Measurements from ENCODE around the gene ARL5C.

The ARL5C gene

DNA sequence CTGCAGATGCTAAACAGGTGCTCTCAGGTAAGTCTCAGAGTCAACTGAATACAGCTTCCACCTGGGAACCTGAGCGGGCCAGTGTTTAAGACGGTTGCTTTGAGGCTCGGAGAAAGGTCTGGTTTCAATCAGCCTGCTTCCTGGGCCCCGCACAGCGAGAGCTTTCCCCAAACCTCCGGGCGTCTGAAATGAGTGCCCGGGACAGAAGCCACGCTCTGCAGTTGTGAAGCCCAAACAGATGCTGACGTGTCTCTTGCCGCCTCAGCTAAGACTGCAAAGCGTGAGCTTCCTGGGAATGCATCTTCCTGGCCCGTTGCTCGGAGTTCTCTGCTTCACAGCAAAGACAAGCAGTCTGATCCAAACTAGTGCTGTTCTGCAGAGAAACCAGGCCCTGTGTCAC lies 51.2 kb downstream of the ARL5C start:
- Histone ChIP-seq H3K79me2 (ENCODE audit: control insufficient read depth, insufficient read depth, low read length, poor library complexity) (no peaks in the 10 kb centered on the region), H2BK12ac (ENCODE audit: low read length) (no peak overlapping the region), H3K27ac (ENCODE audit: low read depth, low read length) (no peak overlapping the region), H3K23ac (ENCODE audit: low read length) (no peak overlapping the region), H3K4me2 (ENCODE audit: low read length) (no peak overlapping the region), H3K18ac (ENCODE audit: low read length) (no peak overlapping the region), H2BK120ac (ENCODE audit: insufficient read depth, low read length, poor library complexity) (no peak overlapping the region), H3K79me1 (ENCODE audit: low read length) (peaks cover 2% of the 10 kb centered on the region), H3K14ac (ENCODE audit: low read length) (no peak overlapping the region), H3K36me3 (ENCODE audit: control insufficient read depth in 1 of 2, insufficient read depth in 2 of 2, low read length in 2 of 2) (no peaks in the 10 kb centered on the region), H4K12ac (ENCODE audit: low read depth, low read length) (no peak overlapping the region), H2BK5ac (ENCODE audit: low read depth, low read length, poor library complexity) (no peak overlapping the region), H3K4me3 (ENCODE audit: low read depth, low read length) (no peak overlapping the region), H2AFZ (ENCODE audit: insufficient read depth, low read length, poor library complexity) (no peak overlapping the region), H3K9me3 (ENCODE audit: insufficient read depth, low read depth, low read length) (no peaks in the 10 kb centered on the region), H2AK5ac (ENCODE audit: low read length) (no peak overlapping the region), H3K27me3 (ENCODE audit: insufficient read depth, low read length) (no peaks in the 10 kb centered on the region), H3K4ac (ENCODE audit: low read depth, low read length) (no peak overlapping the region), H4K91ac (ENCODE audit: low read depth, low read length) (no peak overlapping the region), H3K9ac (ENCODE audit: low read length) (no peak overlapping the region), H3K4me1 (ENCODE audit: control insufficient read depth in 1 of 2, insufficient read depth in 2 of 2, low read length in 2 of 2) (peaks cover 7 to 8% of the 10 kb centered on the region in 2 experiments), H4K8ac (ENCODE audit: low read depth, low read length) (no peak overlapping the region)
- no CpG with 5 or more reads among the region's 14 CpGs for WGBS (ENCODE audit: extremely low coverage, insufficient coverage, insufficient read length)
- DNase-seq = no peak

DNA sequence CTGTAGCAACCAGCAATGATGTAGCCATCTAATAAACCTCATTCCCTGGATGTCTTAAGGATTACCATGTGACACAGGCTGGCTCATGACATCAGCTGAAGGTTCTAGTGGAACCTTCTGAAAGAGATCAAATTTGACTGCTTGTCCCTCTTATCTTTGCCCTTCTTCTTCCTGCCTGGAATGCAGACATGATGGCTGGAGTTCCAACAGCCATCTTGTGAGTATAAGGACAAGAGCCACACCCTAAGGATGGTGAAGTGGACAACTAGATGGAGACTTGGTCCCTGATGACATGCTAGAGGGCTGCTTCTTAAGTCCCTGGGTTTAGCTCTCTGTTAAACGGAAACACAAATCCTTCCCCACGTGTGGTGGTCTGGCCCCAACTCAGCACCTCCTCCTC lies 52.1 kb downstream of the ARL5C start:
- no CpG with 5 or more reads among the region's 2 CpGs for WGBS (ENCODE audit: extremely low coverage, insufficient coverage, insufficient read length)
- Histone ChIP-seq H2BK12ac (ENCODE audit: low read length) (no peak overlapping the region), H2BK5ac (ENCODE audit: low read depth, low read length, poor library complexity) (no peak overlapping the region), H2BK120ac (ENCODE audit: insufficient read depth, low read length, poor library complexity) (no peak overlapping the region), H3K36me3 (ENCODE audit: control insufficient read depth in 1 of 2, insufficient read depth in 2 of 2, low read length in 2 of 2) (no peaks in the 10 kb centered on the region), H3K18ac (ENCODE audit: low read length) (no peak overlapping the region), H3K27me3 (ENCODE audit: insufficient read depth, low read length) (no peaks in the 10 kb centered on the region), H3K9ac (ENCODE audit: low read length) (no peak overlapping the region), H2AFZ (ENCODE audit: insufficient read depth, low read length, poor library complexity) (no peak overlapping the region), H3K4me2 (ENCODE audit: low read length) (no peak overlapping the region), H3K4me1 (ENCODE audit: control insufficient read depth in 1 of 2, insufficient read depth in 2 of 2, low read length in 2 of 2) (peaks cover 7 to 8% of the 10 kb centered on the region in 2 experiments), H3K79me2 (ENCODE audit: control insufficient read depth, insufficient read depth, low read length, poor library complexity) (no peaks in the 10 kb centered on the region), H3K4me3 (ENCODE audit: low read depth, low read length) (no peak overlapping the region), H3K14ac (ENCODE audit: low read length) (no peak overlapping the region), H3K79me1 (ENCODE audit: low read length) (peaks cover 2% of the 10 kb centered on the region), H3K27ac (ENCODE audit: low read depth, low read length) (no peak overlapping the region), H2AK5ac (ENCODE audit: low read length) (no peak overlapping the region), H3K23ac (ENCODE audit: low read length) (no peak overlapping the region), H4K91ac (ENCODE audit: low read depth, low read length) (no peak overlapping the region), H4K8ac (ENCODE audit: low read depth, low read length) (no peak overlapping the region), H3K9me3 (ENCODE audit: insufficient read depth, low read depth, low read length) (no peaks in the 10 kb centered on the region), H4K12ac (ENCODE audit: low read depth, low read length) (no peak overlapping the region), H3K4ac (ENCODE audit: low read depth, low read length) (no peak overlapping the region)
- DNase-seq = peak in 1 of 2 donors; percentile 23

DNA sequence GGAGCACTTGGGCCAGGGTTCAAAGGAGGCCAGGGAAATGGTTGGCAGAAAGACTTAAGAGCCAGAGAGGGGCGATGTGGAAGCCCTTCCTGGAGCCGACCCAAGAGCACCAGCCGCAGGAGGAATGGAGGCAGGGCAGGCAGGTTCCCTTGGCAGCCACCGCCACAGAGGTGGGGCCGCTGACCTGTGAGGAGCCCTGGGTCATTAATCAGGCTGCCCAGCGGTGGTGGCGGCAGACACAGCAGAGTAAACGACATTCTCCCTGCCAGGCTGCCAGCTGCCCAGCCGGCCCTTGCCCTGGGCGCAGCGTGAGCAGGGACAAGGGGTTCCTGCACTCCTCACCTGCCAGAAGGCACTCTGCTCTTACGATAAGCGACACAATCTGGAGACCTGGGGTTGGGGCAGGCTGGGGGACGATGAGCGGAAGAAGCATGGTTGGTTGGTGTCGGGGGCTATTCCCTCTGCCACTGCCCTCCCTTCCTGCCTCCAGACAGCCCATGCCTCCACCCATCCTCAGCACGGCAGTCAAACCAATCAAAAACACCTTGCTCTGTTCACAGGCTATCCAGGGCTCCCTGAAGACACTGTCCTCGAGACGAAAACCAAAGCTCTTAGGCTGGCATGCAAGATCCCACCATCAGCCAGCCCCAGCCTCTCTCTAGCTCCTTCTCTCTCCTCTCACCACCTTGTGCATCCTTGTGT lies 55.4 kb downstream of the ARL5C start:
- H3K79me1 ChIP-seq (ENCODE audit: low read length) = peaks cover 2% of the 10 kb centered on the region
- H3K18ac ChIP-seq (ENCODE audit: low read length) = no peak overlapping the region
- H3K9ac ChIP-seq (ENCODE audit: low read length) = no peak overlapping the region
- no peaks in the 10 kb centered on the region for H3K36me3 ChIP-seq (ENCODE audit: control insufficient read depth in 1 of 2, insufficient read depth in 2 of 2, low read length in 2 of 2)
- no peak overlapping the region for H2BK5ac ChIP-seq (ENCODE audit: low read depth, low read length, poor library complexity)
- H3K4me3 ChIP-seq (ENCODE audit: low read depth, low read length) = no peak overlapping the region
- no peak overlapping the region for H3K4ac ChIP-seq (ENCODE audit: low read depth, low read length)
- no peaks in the 10 kb centered on the region for H3K79me2 ChIP-seq (ENCODE audit: control insufficient read depth, insufficient read depth, low read length, poor library complexity)
- no peak overlapping the region for H4K91ac ChIP-seq (ENCODE audit: low read depth, low read length)
- no peak overlapping the region for H3K14ac ChIP-seq (ENCODE audit: low read length)
- H3K27me3 ChIP-seq (ENCODE audit: insufficient read depth, low read length) = no peaks in the 10 kb centered on the region
- H2BK120ac ChIP-seq (ENCODE audit: insufficient read depth, low read length, poor library complexity) = no peak overlapping the region
- no peak overlapping the region for H2BK12ac ChIP-seq (ENCODE audit: low read length)
- no peak overlapping the region for H3K4me2 ChIP-seq (ENCODE audit: low read length)
- DNase-seq = no peak
- H3K23ac ChIP-seq (ENCODE audit: low read length) = no peak overlapping the region
- WGBS (ENCODE audit: extremely low coverage, insufficient coverage, insufficient read length) = no CpG with 5 or more reads among the region's 19 CpGs
- H3K27ac ChIP-seq (ENCODE audit: low read depth, low read length) = no peak overlapping the region
- peaks cover 7 to 8% of the 10 kb centered on the region in 2 experiments for H3K4me1 ChIP-seq (ENCODE audit: control insufficient read depth in 1 of 2, insufficient read depth in 2 of 2, low read length in 2 of 2)
- H2AK5ac ChIP-seq (ENCODE audit: low read length) = no peak overlapping the region
- no peak overlapping the region for H2AFZ ChIP-seq (ENCODE audit: insufficient read depth, low read length, poor library complexity)
- no peak overlapping the region for H4K12ac ChIP-seq (ENCODE audit: low read depth, low read length)
- no peak overlapping the region for H4K8ac ChIP-seq (ENCODE audit: low read depth, low read length)
- H3K9me3 ChIP-seq (ENCODE audit: insufficient read depth, low read depth, low read length) = no peaks in the 10 kb centered on the region

DNA sequence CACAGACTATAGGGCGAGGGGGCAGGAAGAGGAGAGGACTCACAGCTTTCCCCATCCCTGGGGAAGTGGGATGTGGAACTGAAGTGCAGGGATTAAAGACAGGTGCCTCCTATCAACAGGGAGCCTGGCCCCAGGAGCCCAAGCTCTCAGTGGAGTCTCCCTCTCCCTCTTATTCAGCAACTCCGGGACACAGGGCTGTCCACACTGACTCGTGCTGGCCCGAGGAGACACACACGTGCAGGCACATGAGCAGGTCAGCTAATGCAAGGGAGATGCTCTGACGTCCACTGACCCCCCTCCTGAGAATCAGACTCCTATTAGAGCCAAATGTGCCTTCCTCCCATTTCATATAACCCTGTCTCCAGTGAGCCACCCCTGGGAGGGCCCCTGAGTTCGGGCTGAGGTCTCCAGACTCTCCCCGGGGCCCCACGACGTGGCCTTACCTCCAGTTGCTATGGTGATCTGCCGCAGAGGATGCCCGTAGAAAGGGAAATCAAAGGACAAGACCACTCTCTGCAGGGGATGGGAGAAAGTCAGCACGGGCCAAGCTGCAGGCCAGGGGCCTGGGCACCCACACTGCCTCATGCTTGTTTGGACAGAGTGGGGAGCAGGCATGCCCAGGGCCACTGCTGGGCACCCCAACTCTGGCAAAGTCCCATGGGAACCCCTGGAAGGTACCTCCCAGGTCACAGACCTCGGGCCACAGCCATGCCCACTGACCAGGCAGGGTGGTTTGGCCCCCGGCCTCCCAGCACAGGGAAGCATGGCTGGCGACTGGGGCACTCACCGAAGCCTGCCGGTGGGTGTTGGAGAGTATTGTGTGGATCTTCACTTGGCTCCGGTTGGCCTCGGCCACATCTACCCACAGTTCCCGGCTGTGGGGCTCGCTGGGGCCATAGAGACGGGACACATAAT lies 57.2 kb downstream of the ARL5C start:
- H3K36me3 ChIP-seq (ENCODE audit: control insufficient read depth in 1 of 2, insufficient read depth in 2 of 2, low read length in 2 of 2) = no peaks in the 10 kb centered on the region
- WGBS (ENCODE audit: extremely low coverage, insufficient coverage, insufficient read length) = no CpG with 5 or more reads among the region's 23 CpGs

More for the DNA sequence above, 57.2 kb downstream of the ARL5C start:
- H3K79me2 ChIP-seq (ENCODE audit: control insufficient read depth, insufficient read depth, low read length, poor library complexity) = no peaks in the 10 kb centered on the region
- H2BK120ac ChIP-seq (ENCODE audit: insufficient read depth, low read length, poor library complexity) = no peak overlapping the region
- no peak overlapping the region for H4K12ac ChIP-seq (ENCODE audit: low read depth, low read length)
- DNase-seq = no peak
- no peak overlapping the region for H4K8ac ChIP-seq (ENCODE audit: low read depth, low read length)
- no peak overlapping the region for H3K9ac ChIP-seq (ENCODE audit: low read length)
- no peak overlapping the region for H3K4me3 ChIP-seq (ENCODE audit: low read depth, low read length)
- no peaks in the 10 kb centered on the region for H3K79me1 ChIP-seq (ENCODE audit: low read length)
- no peak overlapping the region for H3K14ac ChIP-seq (ENCODE audit: low read length)
- no peaks in the 10 kb centered on the region for H3K9me3 ChIP-seq (ENCODE audit: insufficient read depth, low read depth, low read length)
- no peak overlapping the region for H4K91ac ChIP-seq (ENCODE audit: low read depth, low read length)
- H3K27me3 ChIP-seq (ENCODE audit: insufficient read depth, low read length) = no peaks in the 10 kb centered on the region
- H3K4me1 ChIP-seq (ENCODE audit: control insufficient read depth in 1 of 2, insufficient read depth in 2 of 2, low read length in 2 of 2) = no peaks in the 10 kb centered on the region
- no peak overlapping the region for H2BK5ac ChIP-seq (ENCODE audit: low read depth, low read length, poor library complexity)
- no peak overlapping the region for H2AFZ ChIP-seq (ENCODE audit: insufficient read depth, low read length, poor library complexity)
- no peak overlapping the region for H2BK12ac ChIP-seq (ENCODE audit: low read length)
- no peak overlapping the region for H3K27ac ChIP-seq (ENCODE audit: low read depth, low read length)
- H3K18ac ChIP-seq (ENCODE audit: low read length) = no peak overlapping the region
- H3K4ac ChIP-seq (ENCODE audit: low read depth, low read length) = no peak overlapping the region
- H3K23ac ChIP-seq (ENCODE audit: low read length) = no peak overlapping the region
- H3K4me2 ChIP-seq (ENCODE audit: low read length) = no peak overlapping the region
- H2AK5ac ChIP-seq (ENCODE audit: low read length) = no peak overlapping the region
